Measurements from ENCODE around the gene STMN1. TPM values are rescaled to one million over a fixed set of nuclear protein-coding genes. Genes with fewer than 3 reads are reported as not detected.

STMN1 gene
- polyA plus RNA-seq, 2 of the 4 experiments (the other 2 are of a cell fraction): 82.4 to 145 TPM

DNA sequence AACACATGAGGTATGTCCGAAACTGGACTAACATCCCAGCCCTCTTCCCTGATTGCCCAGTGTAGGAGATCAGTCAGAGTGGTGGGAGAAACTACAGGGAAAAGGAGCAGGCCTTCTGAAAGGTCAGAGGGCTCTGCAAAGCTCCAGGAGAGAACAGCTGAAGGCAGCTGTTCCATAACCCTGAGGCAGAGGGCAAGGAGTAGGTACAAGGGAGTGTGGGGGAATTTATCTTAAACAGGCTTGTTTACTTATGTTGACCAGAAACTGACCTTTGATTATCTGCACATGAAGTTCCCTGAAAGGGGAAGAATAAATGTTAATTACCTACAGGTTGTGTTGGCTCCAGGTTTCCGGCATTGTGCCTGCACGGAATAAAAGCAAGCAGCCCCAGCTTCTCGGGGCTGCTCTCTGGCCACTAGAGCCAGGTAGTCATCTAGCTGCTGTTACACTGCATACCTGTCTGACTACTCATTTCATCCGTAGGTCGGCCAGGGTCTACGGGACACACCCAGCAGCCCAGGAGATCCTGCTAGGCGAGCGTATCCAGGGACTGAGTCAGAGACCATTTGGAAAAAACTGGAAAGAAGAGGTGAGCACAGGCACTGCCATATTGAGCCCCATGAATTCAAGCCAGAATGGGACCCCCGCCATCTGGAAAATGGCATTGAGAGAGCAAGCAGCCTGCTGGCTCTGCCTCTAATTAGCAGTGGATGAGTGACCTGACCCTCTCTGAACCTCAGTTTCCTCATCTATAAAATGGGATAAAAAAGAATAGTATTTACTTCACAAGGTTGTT, 15.8 kb downstream of the STMN1 start (continued):
- TF ChIP-seq TP53 (CRISPR knock-in tag; IDR thresholded peaks at IDR 0.05) (no peak), HEYL (CRISPR knock-in tag; IDR thresholded peaks at IDR 0.05) (0 out of 2 replicates have a peak, but pooled peaks have one; percentile 19), ZFP36 (IDR thresholded peaks at IDR 0.05; ENCODE audit: borderline replicate concordance, partially characterized antibody) (no peak), NR3C1 (IDR thresholded peaks at IDR 0.05) (no peak), ZNF302 (CRISPR knock-in tag; IDR thresholded peaks at IDR 0.05) (peak; percentile 72; the same call in 1 of the 2 replicates), RFX5 (IDR thresholded peaks at IDR 0.05) (no peak), FOSL2 (IDR thresholded peaks at IDR 0.05) (no peak), FOSL2 (CRISPR knock-in tag; IDR thresholded peaks at IDR 0.05) (peak; percentile 56), JUNB (IDR thresholded peaks at IDR 0.05) (no peak), HOXB13 (CRISPR knock-in tag; IDR thresholded peaks at IDR 0.05; ENCODE audit: low read depth) (peak; percentile 90), NFE2L2 (conservative IDR thresholded peaks at IDR 0.05; ENCODE audit: low read length) (no peak), GATA3 (IDR thresholded peaks at IDR 0.05; ENCODE audit: borderline replicate concordance) (no peak)
- TF ChIP-seq, protein P1, sequence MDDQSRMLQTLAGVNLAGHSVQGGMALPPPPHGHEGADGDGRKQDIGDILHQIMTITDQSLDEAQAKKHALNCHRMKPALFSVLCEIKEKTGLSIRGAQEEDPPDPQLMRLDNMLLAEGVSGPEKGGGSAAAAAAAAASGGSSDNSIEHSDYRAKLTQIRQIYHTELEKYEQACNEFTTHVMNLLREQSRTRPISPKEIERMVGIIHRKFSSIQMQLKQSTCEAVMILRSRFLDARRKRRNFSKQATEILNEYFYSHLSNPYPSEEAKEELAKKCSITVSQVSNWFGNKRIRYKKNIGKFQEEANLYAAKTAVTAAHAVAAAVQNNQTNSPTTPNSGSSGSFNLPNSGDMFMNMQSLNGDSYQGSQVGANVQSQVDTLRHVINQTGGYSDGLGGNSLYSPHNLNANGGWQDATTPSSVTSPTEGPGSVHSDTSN (IDR thresholded peaks at IDR 0.05): no peak

DNA sequence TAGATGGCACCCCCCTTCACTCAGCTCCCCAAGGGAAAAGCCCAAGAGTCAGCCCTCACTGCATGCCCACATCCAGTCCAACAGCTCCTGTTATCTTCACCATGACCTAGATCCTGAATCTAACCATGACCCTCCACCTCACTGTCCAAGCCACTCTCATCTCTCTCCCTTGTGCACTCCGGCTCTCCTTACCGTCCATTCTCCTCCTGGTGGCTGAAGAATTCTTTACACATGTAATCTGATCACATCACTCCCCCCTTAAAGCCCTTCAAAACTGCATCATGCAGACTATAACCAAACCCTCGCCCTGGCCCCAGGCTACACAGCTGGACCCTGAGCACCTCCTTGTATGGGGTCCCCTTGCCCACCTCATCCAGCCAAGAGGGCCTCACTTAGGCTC, 16.7 kb downstream of the STMN1 start:
- no peak overlapping the region for H3K4me3 ChIP-seq
- peak; percentile 52 to 56 for ATAC-seq
- no peaks in the 10 kb centered on the region for H3K9me3 ChIP-seq
- WGBS (ENCODE audit: missing lambda C conversion rate): 67% methylated on average over 3 of the region's 3 CpGs
- FAIRE-seq: no peak
- POLR2A ChIA-PET: no interaction called here
- CTCF ChIA-PET: interaction anchor here (0.7 to 4.1 kb wide), 5 partner anchors 14 to 108 kb away, joined by 3 to 18 read pairs (median 3); partner anchors contain the start of genes PAFAH2 and PAQR7
- H3K4me1 ChIP-seq: peaks cover 41% of the 10 kb centered on the region
- peak overlapping the region; percentile 73 for H3K4me2 ChIP-seq
- peak overlapping the region; percentile 94 to 98 for H3K27ac ChIP-seq
- DNase-seq (ENCODE audit: low read depth in 1 of 2, low spot score in 1 of 2): peak in 1 of 2 experiments; percentile 32
- TF ChIP-seq RCOR1 (IDR thresholded peaks at IDR 0.05; ENCODE audit: low read depth, low read length): no peak
- no peak for TF ChIP-seq ZSCAN20 (CRISPR knock-in tag; IDR thresholded peaks at IDR 0.05)
- no peak for TF ChIP-seq CBX8 (IDR thresholded peaks at IDR 0.05)
- TF ChIP-seq, protein P2, sequence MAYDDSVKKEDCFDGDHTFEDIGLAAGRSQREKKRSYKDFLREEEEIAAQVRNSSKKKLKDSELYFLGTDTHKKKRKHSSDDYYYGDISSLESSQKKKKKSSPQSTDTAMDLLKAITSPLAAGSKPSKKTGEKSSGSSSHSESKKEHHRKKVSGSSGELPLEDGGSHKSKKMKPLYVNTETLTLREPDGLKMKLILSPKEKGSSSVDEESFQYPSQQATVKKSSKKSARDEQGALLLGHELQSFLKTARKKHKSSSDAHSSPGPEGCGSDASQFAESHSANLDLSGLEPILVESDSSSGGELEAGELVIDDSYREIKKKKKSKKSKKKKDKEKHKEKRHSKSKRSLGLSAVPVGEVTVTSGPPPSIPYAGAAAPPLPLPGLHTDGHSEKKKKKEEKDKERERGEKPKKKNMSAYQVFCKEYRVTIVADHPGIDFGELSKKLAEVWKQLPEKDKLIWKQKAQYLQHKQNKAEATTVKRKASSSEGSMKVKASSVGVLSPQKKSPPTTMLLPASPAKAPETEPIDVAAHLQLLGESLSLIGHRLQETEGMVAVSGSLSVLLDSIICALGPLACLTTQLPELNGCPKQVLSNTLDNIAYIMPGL (CRISPR knock-in tag; IDR thresholded peaks at IDR 0.05; ENCODE audit: borderline replicate concordance): no peak
- TF ChIP-seq SMC3 (IDR thresholded peaks at IDR 0.05): no peak
- TF ChIP-seq, protein P3, sequence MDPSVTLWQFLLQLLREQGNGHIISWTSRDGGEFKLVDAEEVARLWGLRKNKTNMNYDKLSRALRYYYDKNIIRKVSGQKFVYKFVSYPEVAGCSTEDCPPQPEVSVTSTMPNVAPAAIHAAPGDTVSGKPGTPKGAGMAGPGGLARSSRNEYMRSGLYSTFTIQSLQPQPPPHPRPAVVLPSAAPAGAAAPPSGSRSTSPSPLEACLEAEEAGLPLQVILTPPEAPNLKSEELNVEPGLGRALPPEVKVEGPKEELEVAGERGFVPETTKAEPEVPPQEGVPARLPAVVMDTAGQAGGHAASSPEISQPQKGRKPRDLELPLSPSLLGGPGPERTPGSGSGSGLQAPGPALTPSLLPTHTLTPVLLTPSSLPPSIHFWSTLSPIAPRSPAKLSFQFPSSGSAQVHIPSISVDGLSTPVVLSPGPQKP (IDR thresholded peaks at IDR 0.05; ENCODE audit: low read depth, low read length): no peak

DNA sequence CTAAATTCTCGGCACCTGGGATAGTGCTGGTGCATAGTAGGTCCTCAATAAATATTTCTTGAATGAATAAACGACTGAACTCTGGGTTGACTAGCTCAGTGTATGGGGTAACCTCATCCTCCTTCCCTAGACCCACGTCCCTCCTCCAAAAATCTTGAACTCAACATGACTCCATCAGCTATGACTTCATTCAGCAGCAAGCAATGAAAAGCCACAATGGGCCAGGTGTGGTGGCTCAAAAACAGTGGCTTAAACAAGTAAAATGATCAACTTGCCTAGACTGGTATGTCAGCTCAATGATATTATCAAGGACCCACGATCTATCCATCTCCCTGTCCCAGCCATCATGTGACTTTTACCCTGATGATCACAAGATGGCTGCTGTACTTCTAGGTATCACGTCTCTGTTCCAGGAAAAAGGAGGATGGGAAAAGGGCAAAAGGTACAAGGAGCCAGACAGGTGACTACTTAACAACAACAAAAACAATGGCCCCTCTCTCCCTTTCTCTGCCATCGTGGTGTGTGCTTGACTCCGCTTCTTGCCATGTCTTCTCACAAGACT, 17.7 kb downstream of the STMN1 start:
- H3K4me3 ChIP-seq: no peak overlapping the region
- H3K4me2 ChIP-seq: no peak overlapping the region
- DNase-seq (ENCODE audit: low read depth in 1 of 2, low spot score in 1 of 2): no peak
- no peak for FAIRE-seq
- ChIA-PET CTCF (interaction anchor here (1.4 kb wide), 1 partner anchor 13 kb away, joined by 3 read pairs; the partner anchor contains the start of gene PAQR7), POLR2A (no interaction called here)
- ATAC-seq: no peak
- H3K4me1 ChIP-seq: peaks cover 39% of the 10 kb centered on the region
- WGBS (ENCODE audit: missing lambda C conversion rate): 91% methylated on average over 7 of the region's 7 CpGs
- peak overlapping the region in 1 of 2 experiments; percentile 98; a peak in 4 of 6 replicates for H3K27ac ChIP-seq
- H3K9me3 ChIP-seq: no peaks in the 10 kb centered on the region
- TF ChIP-seq, protein P4, sequence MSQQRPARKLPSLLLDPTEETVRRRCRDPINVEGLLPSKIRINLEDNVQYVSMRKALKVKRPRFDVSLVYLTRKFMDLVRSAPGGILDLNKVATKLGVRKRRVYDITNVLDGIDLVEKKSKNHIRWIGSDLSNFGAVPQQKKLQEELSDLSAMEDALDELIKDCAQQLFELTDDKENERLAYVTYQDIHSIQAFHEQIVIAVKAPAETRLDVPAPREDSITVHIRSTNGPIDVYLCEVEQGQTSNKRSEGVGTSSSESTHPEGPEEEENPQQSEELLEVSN (IDR thresholded peaks at IDR 0.05; ENCODE audit: borderline replicate concordance, low read depth): no peak
- TF ChIP-seq MYC (IDR thresholded peaks at IDR 0.05; ENCODE audit: borderline replicate concordance, low read length) (no peak), MAZ (IDR thresholded peaks at IDR 0.05; ENCODE audit: borderline replicate concordance, low read depth, low read length) (no peak), HDAC2 (IDR thresholded peaks at IDR 0.05) (no peak), KDM1A (IDR thresholded peaks at IDR 0.05; ENCODE audit: low read depth) (no peak), CHD2 (IDR thresholded peaks at IDR 0.05; ENCODE audit: low read length, partially characterized antibody) (no peak), CEBPB (IDR thresholded peaks at IDR 0.05) (no peak), SMC3 (IDR thresholded peaks at IDR 0.05) (no peak), PHF8 (IDR thresholded peaks at IDR 0.05; ENCODE audit: borderline replicate concordance, low read depth) (no peak), HEYL (CRISPR knock-in tag; IDR thresholded peaks at IDR 0.05) (no peak)
- TF ChIP-seq, protein P5, sequence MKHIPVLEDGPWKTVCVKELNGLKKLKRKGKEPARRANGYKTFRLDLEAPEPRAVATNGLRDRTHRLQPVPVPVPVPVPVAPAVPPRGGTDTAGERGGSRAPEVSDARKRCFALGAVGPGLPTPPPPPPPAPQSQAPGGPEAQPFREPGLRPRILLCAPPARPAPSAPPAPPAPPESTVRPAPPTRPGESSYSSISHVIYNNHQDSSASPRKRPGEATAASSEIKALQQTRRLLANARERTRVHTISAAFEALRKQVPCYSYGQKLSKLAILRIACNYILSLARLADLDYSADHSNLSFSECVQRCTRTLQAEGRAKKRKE (CRISPR knock-in tag; IDR thresholded peaks at IDR 0.05; ENCODE audit: low read depth): no peak
- TF ChIP-seq, protein P6, sequence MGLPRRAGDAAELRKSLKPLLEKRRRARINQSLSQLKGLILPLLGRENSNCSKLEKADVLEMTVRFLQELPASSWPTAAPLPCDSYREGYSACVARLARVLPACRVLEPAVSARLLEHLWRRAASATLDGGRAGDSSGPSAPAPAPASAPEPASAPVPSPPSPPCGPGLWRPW (IDR thresholded peaks at IDR 0.05): no peak

Data from A549 (cell line).